ENCODE measurements around the gene ZDHHC8.

ZDHHC8 gene

GRCh38 chr22:20094197-20094807 lies 37.3 kb upstream of the ZDHHC8 start:
- in situ Hi-C loops (cut with HindIII; ENCODE audit: low sequenced_read_pairs), result no loop called here

- in situ Hi-C loops (cut with HindIII; ENCODE audit: low sequenced_read_pairs), result no loop called here
Measured at GRCh38 chr22:20095521-20095920, 36.1 kb upstream of the ZDHHC8 start.

GRCh38 chr22:20096574-20097420 lies 34.8 kb upstream of the ZDHHC8 start:
- in situ Hi-C loops (cut with HindIII; ENCODE audit: low sequenced_read_pairs), result no loop called here

- in situ Hi-C loops (cut with HindIII; ENCODE audit: low sequenced_read_pairs), result no loop called here
Measured at GRCh38 chr22:20099099-20099711, 32.4 kb upstream of the ZDHHC8 start.

GRCh38 chr22:20101638-20102037 lies 30.0 kb upstream of the ZDHHC8 start:
- in situ Hi-C loops (cut with HindIII; ENCODE audit: low sequenced_read_pairs), result no loop called here

DNA sequence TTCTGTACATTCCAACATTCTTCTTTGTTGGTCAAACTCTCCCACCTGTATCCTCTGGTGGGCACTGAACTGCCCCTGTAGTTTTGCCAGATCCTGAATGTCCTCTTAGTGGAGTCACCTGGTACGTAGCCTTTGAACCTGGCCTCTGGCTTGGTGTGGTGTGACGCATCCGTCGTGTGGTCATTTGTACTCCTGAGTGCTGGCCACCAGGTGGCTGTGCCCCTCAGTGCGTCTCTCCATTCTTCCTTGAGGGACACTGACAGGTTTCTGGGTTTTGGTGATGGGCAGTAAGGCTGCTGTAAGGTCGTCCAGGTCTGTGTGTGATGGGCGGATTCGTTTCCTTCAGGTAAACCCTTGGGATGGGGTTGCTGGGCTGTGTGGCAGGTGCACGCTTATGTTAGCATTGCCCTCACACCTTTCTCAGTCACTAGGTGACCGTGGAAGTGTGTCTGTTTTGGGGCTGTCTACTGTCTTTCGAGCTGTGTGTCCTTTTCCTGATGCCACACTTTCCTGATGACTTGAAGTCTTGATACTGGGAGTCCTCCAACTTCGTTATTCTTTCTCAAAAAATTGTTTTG lies 29.3 kb upstream of the ZDHHC8 start:
- in situ Hi-C loops (cut with HindIII; ENCODE audit: low sequenced_read_pairs), result no loop called here

DNA sequence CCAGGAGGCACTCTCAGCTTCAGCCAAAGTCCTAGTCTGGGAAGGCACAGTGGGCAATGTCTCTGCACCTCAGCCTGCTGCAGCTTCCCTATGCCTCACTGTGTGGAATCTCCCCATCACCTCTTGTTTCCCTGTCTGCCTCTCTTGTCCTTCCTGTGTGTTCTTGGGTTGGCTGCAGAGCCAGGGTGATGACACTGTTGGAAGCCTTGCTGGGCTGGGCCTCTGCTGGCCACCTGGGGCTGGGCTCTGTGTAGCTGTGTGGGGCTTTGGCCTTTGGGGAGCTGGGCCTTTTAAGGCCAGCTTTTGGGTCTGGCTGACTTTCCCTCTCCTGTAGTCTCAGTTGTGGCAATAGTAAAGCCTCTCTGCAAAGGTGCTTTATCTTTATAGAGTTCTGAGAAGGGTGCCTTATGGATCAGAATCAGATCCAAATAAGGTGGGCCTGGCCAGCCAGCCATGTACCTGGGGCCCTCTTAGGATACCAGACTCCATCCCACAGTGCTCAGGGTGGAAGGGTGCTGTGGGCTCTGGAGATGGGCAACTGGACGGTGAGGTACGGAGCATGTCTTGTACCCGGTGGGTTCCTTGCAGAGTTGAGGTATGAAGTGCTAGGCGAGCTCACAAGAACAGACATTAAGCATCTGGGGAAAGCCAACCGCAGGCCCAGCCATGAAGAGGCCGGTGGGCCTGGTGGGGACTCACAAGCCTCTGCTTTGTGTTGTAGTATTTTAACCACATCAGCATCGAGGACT lies 26.0 kb upstream of the ZDHHC8 start:
- in situ Hi-C loops (cut with HindIII; ENCODE audit: low sequenced_read_pairs), result no loop called here

DNA sequence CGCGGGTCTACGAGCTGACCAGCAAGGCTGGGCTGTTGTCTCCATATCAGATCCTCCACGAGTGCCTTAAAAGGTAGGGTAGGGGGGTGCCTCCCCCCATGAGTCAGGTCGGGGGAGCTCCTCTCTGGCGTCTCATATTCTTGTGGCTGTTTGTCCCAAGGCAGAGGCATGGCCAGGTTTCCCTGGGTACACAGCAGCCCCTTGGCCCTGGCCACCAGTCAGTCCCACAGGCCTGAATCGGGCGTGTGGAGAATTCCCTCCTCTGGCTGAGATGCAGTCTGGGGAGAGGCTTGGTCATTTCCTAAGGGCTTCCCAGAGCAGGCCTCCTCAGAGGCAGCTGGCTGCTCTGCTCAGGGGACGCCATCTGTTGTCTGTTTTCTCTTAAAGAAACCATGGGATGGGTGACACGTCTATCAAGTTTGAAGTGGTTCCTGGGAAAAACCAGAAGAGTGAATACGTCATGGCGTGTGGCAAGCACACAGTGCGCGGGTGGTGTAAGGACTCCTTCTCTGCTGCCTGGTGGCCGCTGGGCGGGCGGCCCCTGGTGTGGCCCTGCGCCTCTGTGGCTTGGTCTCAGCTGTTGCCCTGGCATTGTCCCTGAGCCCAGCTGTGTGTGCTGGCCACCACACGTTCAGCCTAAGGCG lies 25.3 kb upstream of the ZDHHC8 start:
- in situ Hi-C loops (cut with HindIII; ENCODE audit: low sequenced_read_pairs), result no loop called here

GRCh38 chr22:20106849-20107237 lies 24.8 kb upstream of the ZDHHC8 start:
- in situ Hi-C loops (cut with HindIII; ENCODE audit: low sequenced_read_pairs), result no loop called here

- in situ Hi-C loops (cut with HindIII; ENCODE audit: low sequenced_read_pairs), result no loop called here
Measured at GRCh38 chr22:20107471-20107901, 24.1 kb upstream of the ZDHHC8 start.

GRCh38 chr22:20107951-20108756 lies 23.4 kb upstream of the ZDHHC8 start:
- in situ Hi-C loops (cut with HindIII; ENCODE audit: low sequenced_read_pairs), result no loop called here

GRCh38 chr22:20108757-20109230 lies 22.8 kb upstream of the ZDHHC8 start:
- in situ Hi-C loops (cut with HindIII; ENCODE audit: low sequenced_read_pairs), result no loop called here

- in situ Hi-C loops (cut with HindIII; ENCODE audit: low sequenced_read_pairs), result no loop called here
Measured at GRCh38 chr22:20109411-20110358, 21.9 kb upstream of the ZDHHC8 start.

- in situ Hi-C loops (cut with HindIII; ENCODE audit: low sequenced_read_pairs), result no loop called here
Measured at GRCh38 chr22:20110359-20110985, 21.1 kb upstream of the ZDHHC8 start.

- in situ Hi-C loops (cut with HindIII; ENCODE audit: low sequenced_read_pairs), result no loop called here
Measured at GRCh38 chr22:20111045-20111688, 20.4 kb upstream of the ZDHHC8 start.

GRCh38 chr22:20111689-20112622 lies 19.6 kb upstream of the ZDHHC8 start:
- in situ Hi-C loops (cut with HindIII; ENCODE audit: low sequenced_read_pairs), result no loop called here
